LNCaP clone FGC (cell line): ENCODE results near the gene STRIP2.

Experiments
- DNase-seq: peaks from one replicate; pipeline ENCODE4 v3.0.0-alpha.2; 2011; ENCODE audit warnings: low read depth
- H3K4me3 ChIP-seq: 2 replicates; pipeline ENCODE4 v1.5.1; 2011; ENCODE audit warnings: mild to moderate bottlenecking, low read depth, low read length, control low read depth
- CTCF ChIP-seq: IDR thresholded peaks from 2 replicates; pipeline ENCODE4 v1.5.1; 2012; ENCODE audit warnings: mild to moderate bottlenecking; ENCODE audit not compliant: control insufficient read depth, insufficient read depth; ENCODE audit errors: extremely low read depth

STRIP2 gene

GRCh38 chr7:129422727-129423126 lies 11.5 kb upstream of the STRIP2 start:
- no peak overlapping the region for H3K4me3 ChIP-seq
- no peak for TF ChIP-seq CTCF
- no peak for DNase-seq

GRCh38 chr7:129423700-129424410 lies 10.4 kb upstream of the STRIP2 start:
- no peak overlapping the region for H3K4me3 ChIP-seq
- DNase-seq: peak; percentile 72
- TF ChIP-seq CTCF: no peak

- DNase-seq: no peak
- no peak for TF ChIP-seq CTCF
- H3K4me3 ChIP-seq: no peak overlapping the region
Measured at GRCh38 chr7:129426482-129426881, 7.8 kb upstream of the STRIP2 start.

- no peak for TF ChIP-seq CTCF
- no peak overlapping the region for H3K4me3 ChIP-seq
- DNase-seq: no peak
Measured at GRCh38 chr7:129427526-129428045, 6.6 kb upstream of the STRIP2 start.

GRCh38 chr7:129431911-129432643 lies 2.2 kb upstream of the STRIP2 start:
- no peak for TF ChIP-seq CTCF
- DNase-seq: no peak
- H3K4me3 ChIP-seq: no peak overlapping the region

GRCh38 chr7:129434675-129435318 lies 565 bp downstream of the STRIP2 start:
- H3K4me3 ChIP-seq: peak overlapping the region; percentile 71
- TF ChIP-seq CTCF: no peak
- no peak for DNase-seq
